Measurements from ENCODE around the gene TMEM115. TPM values are rescaled to one million over a fixed set of nuclear protein-coding genes. Genes with fewer than 3 reads are reported as not detected.

TMEM115 gene
- total RNA-seq, 1 experiment from 2014 or later = 17.3 TPM

DNA sequence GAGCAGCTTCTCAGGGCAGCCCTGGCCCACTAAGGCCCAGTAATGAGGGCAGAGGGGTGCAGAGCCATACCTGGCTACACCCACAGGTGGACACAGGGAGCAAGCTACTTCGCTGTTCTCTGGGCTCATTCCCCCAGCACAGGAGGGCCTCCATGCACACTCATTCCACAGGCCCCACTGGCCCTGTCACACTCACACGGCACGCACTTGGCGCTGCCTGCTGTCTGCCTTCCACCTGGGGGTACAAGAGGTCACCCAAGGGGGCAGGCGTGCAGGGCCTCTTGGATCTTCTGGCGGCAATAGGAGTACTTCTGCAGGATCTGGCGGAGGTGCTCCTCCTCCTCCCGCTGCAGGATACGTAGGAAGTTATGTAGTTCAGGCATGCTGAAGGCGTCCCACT is 29.0 kb downstream of the TMEM115 start:
- no peaks in the 10 kb centered on the region for H3K4me1 ChIP-seq (ENCODE audit: insufficient read depth, low read length, poor library complexity, severe bottlenecking)
- CTCF ChIA-PET = no interaction called here
- no peak overlapping the region for H3K27ac ChIP-seq (ENCODE audit: low read depth, low read length, poor library complexity, severe bottlenecking)
- intact Hi-C loops (cut with micrococcal nuclease; ENCODE audit: unreplicated experiment) = no loop called here
- POLR2A ChIA-PET (ENCODE audit: low non-redundant PET) = no interaction called here
- H3K27me3 ChIP-seq (replicated peaks; ENCODE audit: insufficient read depth, low read depth, low read length, poor library complexity) = no peaks in the 10 kb centered on the region
- peaks cover 16% of the 10 kb centered on the region for H3K36me3 ChIP-seq (ENCODE audit: insufficient read depth, low read length, poor library complexity, severe bottlenecking)
- TF ChIP-seq EZH2 (IDR thresholded peaks at IDR 0.05; ENCODE audit: borderline replicate concordance, low read depth, low read length, poor library complexity, severe bottlenecking) = no peak
- TF ChIP-seq, protein P1, sequence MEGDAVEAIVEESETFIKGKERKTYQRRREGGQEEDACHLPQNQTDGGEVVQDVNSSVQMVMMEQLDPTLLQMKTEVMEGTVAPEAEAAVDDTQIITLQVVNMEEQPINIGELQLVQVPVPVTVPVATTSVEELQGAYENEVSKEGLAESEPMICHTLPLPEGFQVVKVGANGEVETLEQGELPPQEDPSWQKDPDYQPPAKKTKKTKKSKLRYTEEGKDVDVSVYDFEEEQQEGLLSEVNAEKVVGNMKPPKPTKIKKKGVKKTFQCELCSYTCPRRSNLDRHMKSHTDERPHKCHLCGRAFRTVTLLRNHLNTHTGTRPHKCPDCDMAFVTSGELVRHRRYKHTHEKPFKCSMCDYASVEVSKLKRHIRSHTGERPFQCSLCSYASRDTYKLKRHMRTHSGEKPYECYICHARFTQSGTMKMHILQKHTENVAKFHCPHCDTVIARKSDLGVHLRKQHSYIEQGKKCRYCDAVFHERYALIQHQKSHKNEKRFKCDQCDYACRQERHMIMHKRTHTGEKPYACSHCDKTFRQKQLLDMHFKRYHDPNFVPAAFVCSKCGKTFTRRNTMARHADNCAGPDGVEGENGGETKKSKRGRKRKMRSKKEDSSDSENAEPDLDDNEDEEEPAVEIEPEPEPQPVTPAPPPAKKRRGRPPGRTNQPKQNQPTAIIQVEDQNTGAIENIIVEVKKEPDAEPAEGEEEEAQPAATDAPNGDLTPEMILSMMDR (conservative IDR thresholded peaks at IDR 0.05; ENCODE audit: low read depth, low read length) = no peak
- H3K4me3 ChIP-seq (ENCODE audit: low read depth, low read length, poor library complexity, severe bottlenecking) = no peak overlapping the region
- DNase-seq (ENCODE audit: low spot score) = no peak
- H3K9me3 ChIP-seq (ENCODE audit: low read depth, low read length, poor library complexity, severe bottlenecking) = no peaks in the 10 kb centered on the region
- no TSS peak for BruUV-seq (replicated peaks)

DNA sequence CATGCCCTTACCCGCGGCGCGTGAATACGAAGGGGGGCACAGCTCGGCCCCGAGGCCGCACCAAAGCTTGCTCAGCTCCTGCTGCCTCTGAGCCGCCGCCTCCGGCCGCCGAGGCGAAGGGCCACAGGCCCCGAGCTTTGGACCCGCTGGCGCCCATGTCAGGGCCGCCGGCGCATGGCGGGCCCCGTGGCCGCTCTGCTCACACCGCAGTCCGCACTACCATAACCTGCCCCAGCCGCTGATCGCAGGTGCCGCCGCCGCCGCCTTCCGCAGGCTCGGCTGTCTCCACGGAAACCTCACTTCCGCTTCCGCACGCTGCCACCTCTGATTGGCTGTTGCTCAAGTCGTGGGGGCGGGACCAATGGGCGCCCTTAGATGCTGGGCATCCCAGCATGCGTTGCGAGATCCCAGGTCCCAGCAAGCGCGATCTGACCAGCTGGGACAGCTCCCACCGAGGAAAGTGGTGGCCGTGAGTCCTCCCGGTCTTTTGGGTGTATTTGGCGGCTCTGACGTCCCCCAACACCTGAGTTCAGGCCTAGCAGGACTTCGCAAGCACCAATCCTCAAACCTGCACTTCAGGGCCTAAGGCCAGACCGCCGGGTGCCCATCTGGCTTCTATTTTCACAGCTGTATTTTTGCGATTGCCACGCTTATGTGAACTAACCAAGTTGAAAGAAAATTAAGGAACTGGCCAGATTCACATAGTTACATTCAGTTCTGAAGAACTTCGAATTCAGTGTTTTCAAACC is 31.2 kb downstream of the TMEM115 start, which contains the start of gene TUSC2:
Gene TUSC2 (minus strand): TSS at position 281 of the 749 bp plus-strand sequence. CDS start 124 bp downstream, at position 157.
- ChIA-PET POLR2A (ENCODE audit: low non-redundant PET) (interaction anchor here (0.6 to 1.2 kb wide), 4 partner anchors 9 to 29 kb away, joined by 3 to 27 read pairs (median 4); partner anchors contain the start of genes HYAL3 and NAA80), CTCF (interaction anchor here (0.6 to 1.3 kb wide), 2 partner anchors 9 to 526 kb away, joined by 3 to 4 read pairs; no protein-coding TSS in a partner anchor)
- BruUV-seq (replicated peaks) = no TSS peak
- no peaks in the 10 kb centered on the region for H3K9me3 ChIP-seq (ENCODE audit: low read depth, low read length, poor library complexity, severe bottlenecking)
- intact Hi-C loops (cut with micrococcal nuclease; ENCODE audit: unreplicated experiment) = no loop called here
- H3K4me3 ChIP-seq (ENCODE audit: low read depth, low read length, poor library complexity, severe bottlenecking) = peak within 1 kb of the TSS; percentile 76
- no peak for TF ChIP-seq EZH2 (IDR thresholded peaks at IDR 0.05; ENCODE audit: borderline replicate concordance, low read depth, low read length, poor library complexity, severe bottlenecking)
- TF ChIP-seq, protein P1 (conservative IDR thresholded peaks at IDR 0.05; ENCODE audit: low read depth, low read length) = no peak
- peak; percentile 95 for DNase-seq (ENCODE audit: low spot score)
- peak within 1 kb of the TSS; percentile 76 for H3K27ac ChIP-seq (ENCODE audit: low read depth, low read length, poor library complexity, severe bottlenecking)
- no peaks in the 10 kb centered on the region for H3K4me1 ChIP-seq (ENCODE audit: insufficient read depth, low read length, poor library complexity, severe bottlenecking)
- H3K36me3 ChIP-seq (ENCODE audit: insufficient read depth, low read length, poor library complexity, severe bottlenecking) = peaks cover 16% of the 10 kb centered on the region
- no peaks in the 10 kb centered on the region for H3K27me3 ChIP-seq (replicated peaks; ENCODE audit: insufficient read depth, low read depth, low read length, poor library complexity)

DNA sequence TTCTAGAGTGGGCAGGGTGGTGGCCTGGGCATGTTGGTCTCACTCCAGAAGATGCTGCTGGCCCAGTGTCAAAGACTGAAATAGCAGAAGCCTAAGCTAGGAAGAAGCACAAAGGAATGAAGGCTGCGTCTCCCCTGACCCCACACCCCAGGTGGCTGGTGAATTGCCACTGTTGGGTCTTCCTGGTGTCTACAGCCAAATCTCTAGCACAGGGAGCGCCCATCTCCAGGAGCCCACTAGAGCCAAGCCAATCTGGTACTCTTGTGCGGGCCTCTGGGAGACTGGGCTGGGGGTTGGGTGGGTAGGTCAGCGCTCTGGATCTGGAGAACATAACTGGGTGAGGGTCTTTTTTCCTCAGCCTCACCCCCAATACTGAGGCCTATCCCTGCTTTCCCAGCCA is 32.2 kb downstream of the TMEM115 start:
- no peaks in the 10 kb centered on the region for H3K4me1 ChIP-seq (ENCODE audit: insufficient read depth, low read length, poor library complexity, severe bottlenecking)
- H3K36me3 ChIP-seq (ENCODE audit: insufficient read depth, low read length, poor library complexity, severe bottlenecking) = peaks cover 16% of the 10 kb centered on the region
- ChIA-PET POLR2A (ENCODE audit: low non-redundant PET) (no interaction called here), CTCF (no interaction called here)
- no peak for DNase-seq (ENCODE audit: low spot score)
- BruUV-seq (replicated peaks) = no TSS peak
- intact Hi-C loops (cut with micrococcal nuclease; ENCODE audit: unreplicated experiment) = no loop called here
- TF ChIP-seq, protein P1 (conservative IDR thresholded peaks at IDR 0.05; ENCODE audit: low read depth, low read length) = no peak
- TF ChIP-seq EZH2 (IDR thresholded peaks at IDR 0.05; ENCODE audit: borderline replicate concordance, low read depth, low read length, poor library complexity, severe bottlenecking) = no peak
- peak overlapping the region; percentile 76 for H3K4me3 ChIP-seq (ENCODE audit: low read depth, low read length, poor library complexity, severe bottlenecking)
- H3K9me3 ChIP-seq (ENCODE audit: low read depth, low read length, poor library complexity, severe bottlenecking) = no peaks in the 10 kb centered on the region
- no peaks in the 10 kb centered on the region for H3K27me3 ChIP-seq (replicated peaks; ENCODE audit: insufficient read depth, low read depth, low read length, poor library complexity)
- no peak overlapping the region for H3K27ac ChIP-seq (ENCODE audit: low read depth, low read length, poor library complexity, severe bottlenecking)
